Measurements from ENCODE around the gene LZTS3. TPM values are rescaled to one million over a fixed set of nuclear protein-coding genes. Genes with fewer than 3 reads are reported as not detected.
"Not testable (repeated sequence)": the region's sequence is repeated elsewhere in the genome, so short reads cannot be mapped to it uniquely, and the experiment has no call there.

Gene LZTS3
- total RNA-seq, 2 donors from 2014 or later: 26.8 to 27.7 TPM

GRCh38 chr20:3156811-3157619, 16.3 kb downstream of the LZTS3 start:
- H3K9me3 ChIP-seq (ENCODE audit: control insufficient read depth, low read length): no peaks in the 10 kb centered on the region
- Mint-ChIP-seq H3K27me3 (ENCODE audit: insufficient read depth) (no peaks in the 10 kb centered on the region), H3K36me3 (ENCODE audit: low read depth) (peaks cover 15% of the 10 kb centered on the region), H3K27ac (peak overlapping the region; percentile 40), H3K4me1 (peaks cover 13% of the 10 kb centered on the region), H3K4me3 (no peak overlapping the region), H3K9me3 (peaks cover 3% of the 10 kb centered on the region)
- H3K27ac ChIP-seq (ENCODE audit: low read depth, low read length): no peak overlapping the region
- no peak for DNase-seq
- TF ChIP-seq, protein P1, sequence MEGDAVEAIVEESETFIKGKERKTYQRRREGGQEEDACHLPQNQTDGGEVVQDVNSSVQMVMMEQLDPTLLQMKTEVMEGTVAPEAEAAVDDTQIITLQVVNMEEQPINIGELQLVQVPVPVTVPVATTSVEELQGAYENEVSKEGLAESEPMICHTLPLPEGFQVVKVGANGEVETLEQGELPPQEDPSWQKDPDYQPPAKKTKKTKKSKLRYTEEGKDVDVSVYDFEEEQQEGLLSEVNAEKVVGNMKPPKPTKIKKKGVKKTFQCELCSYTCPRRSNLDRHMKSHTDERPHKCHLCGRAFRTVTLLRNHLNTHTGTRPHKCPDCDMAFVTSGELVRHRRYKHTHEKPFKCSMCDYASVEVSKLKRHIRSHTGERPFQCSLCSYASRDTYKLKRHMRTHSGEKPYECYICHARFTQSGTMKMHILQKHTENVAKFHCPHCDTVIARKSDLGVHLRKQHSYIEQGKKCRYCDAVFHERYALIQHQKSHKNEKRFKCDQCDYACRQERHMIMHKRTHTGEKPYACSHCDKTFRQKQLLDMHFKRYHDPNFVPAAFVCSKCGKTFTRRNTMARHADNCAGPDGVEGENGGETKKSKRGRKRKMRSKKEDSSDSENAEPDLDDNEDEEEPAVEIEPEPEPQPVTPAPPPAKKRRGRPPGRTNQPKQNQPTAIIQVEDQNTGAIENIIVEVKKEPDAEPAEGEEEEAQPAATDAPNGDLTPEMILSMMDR (conservative IDR thresholded peaks at IDR 0.05): no peak
- no peaks in the 10 kb centered on the region for H3K27me3 ChIP-seq (ENCODE audit: control insufficient read depth, insufficient read depth, low read length, poor library complexity, severe bottlenecking)
- peaks cover 13% of the 10 kb centered on the region for H3K36me3 ChIP-seq (ENCODE audit: control insufficient read depth, insufficient read depth, low read length)
- WGBS, 2 experiments (ENCODE audit: insufficient coverage in 1 of 2, insufficient read length in 1 of 2): 90 to 94% methylated on average over 5 to 7 of the region's 8 CpGs
- H3K4me3 ChIP-seq (ENCODE audit: low read length): peak overlapping the region; percentile 39
- H3K9ac ChIP-seq (ENCODE audit: extremely low read depth, low read length, poor library complexity, severe bottlenecking): no peak overlapping the region
- peaks cover 3% of the 10 kb centered on the region for H3K4me1 ChIP-seq (ENCODE audit: control insufficient read depth, insufficient read depth, low read length)

DNA sequence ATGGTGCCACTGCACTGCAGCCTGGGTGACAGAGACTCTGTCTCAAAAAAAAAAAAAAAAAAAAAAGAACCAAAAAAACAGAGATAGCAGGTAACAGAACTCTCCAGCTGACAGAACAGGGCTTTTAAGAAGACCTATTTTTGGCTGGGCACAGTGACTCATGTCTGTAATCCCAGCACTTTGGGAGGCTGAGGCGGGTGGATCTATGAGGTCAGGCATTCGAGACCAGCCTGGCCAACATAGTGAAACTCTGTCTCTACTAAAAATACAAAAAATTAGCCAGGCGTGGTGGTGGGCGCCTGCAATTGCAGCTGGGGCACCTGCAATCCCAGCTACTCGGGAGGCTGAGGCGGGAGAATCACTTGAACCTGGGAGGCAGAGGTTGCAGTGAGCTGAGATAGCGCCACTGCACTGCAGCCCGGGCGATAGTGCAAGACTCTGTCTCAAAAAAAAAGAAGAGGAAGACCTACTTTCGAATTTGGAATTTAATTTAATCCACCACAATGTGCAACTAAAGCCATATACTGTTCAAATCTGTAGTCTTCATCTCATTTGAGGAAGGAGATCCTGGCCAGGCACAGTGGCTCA, 21.2 kb downstream of the LZTS3 start:
- not testable (repeated sequence) for H3K4me3 ChIP-seq (ENCODE audit: low read length); H3K27ac Mint-ChIP-seq; H3K27me3 ChIP-seq (ENCODE audit: control insufficient read depth, insufficient read depth, low read length, poor library complexity, severe bottlenecking); H3K4me1 Mint-ChIP-seq; H3K9me3 Mint-ChIP-seq; DNase-seq; H3K4me1 ChIP-seq (ENCODE audit: control insufficient read depth, insufficient read depth, low read length); H3K27me3 Mint-ChIP-seq (ENCODE audit: insufficient read depth); H3K27ac ChIP-seq (ENCODE audit: low read depth, low read length); H3K4me3 Mint-ChIP-seq; H3K9me3 ChIP-seq (ENCODE audit: control insufficient read depth, low read length); H3K9ac ChIP-seq (ENCODE audit: extremely low read depth, low read length, poor library complexity, severe bottlenecking)
- peaks cover 49% of the 10 kb centered on the region for H3K36me3 ChIP-seq (ENCODE audit: control insufficient read depth, insufficient read depth, low read length)
- peaks cover 36% of the 10 kb centered on the region for H3K36me3 Mint-ChIP-seq (ENCODE audit: low read depth)
- WGBS, 2 experiments (ENCODE audit: insufficient coverage in 1 of 2, insufficient read length in 1 of 2): 90 to 97% methylated on average over 7 to 10 of the region's 10 CpGs
- TF ChIP-seq, protein P1 (conservative IDR thresholded peaks at IDR 0.05): peak; percentile 49

DNA sequence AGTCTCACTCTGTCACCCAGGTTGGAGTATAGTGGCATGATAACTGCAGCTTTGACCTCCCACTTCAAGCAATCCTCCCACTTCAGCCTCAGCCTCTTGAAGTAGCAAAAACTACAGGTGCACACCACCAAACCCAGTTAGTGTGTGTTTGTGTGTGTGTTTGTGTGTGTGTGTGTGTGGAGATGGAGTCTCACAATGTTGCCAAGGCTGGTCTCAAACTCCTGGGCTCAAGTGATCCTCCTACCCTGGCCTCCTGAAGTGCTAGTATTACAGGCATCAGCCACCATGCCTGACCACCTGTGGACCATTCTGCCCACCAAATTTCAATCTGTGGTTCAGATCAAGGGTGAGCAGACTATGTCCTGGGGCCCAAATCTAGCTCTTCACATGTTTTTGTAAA, 22.4 kb downstream of the LZTS3 start:
- H3K27me3 Mint-ChIP-seq (ENCODE audit: insufficient read depth): no peaks in the 10 kb centered on the region

More for the DNA sequence above, 22.4 kb downstream of the LZTS3 start:
- no peak overlapping the region for H3K4me3 Mint-ChIP-seq
- no peaks in the 10 kb centered on the region for H3K27me3 ChIP-seq (ENCODE audit: control insufficient read depth, insufficient read depth, low read length, poor library complexity, severe bottlenecking)
- peaks cover 59% of the 10 kb centered on the region for H3K36me3 ChIP-seq (ENCODE audit: control insufficient read depth, insufficient read depth, low read length)
- H3K4me1 ChIP-seq (ENCODE audit: control insufficient read depth, insufficient read depth, low read length): no peaks in the 10 kb centered on the region
- no peak overlapping the region for H3K4me3 ChIP-seq (ENCODE audit: low read length)
- no peaks in the 10 kb centered on the region for H3K4me1 Mint-ChIP-seq
- peaks cover 41% of the 10 kb centered on the region for H3K36me3 Mint-ChIP-seq (ENCODE audit: low read depth)
- TF ChIP-seq, protein P1 (conservative IDR thresholded peaks at IDR 0.05): no peak
- H3K9ac ChIP-seq (ENCODE audit: extremely low read depth, low read length, poor library complexity, severe bottlenecking): no peak overlapping the region
- H3K9me3 ChIP-seq (ENCODE audit: control insufficient read depth, low read length): no peaks in the 10 kb centered on the region
- H3K27ac ChIP-seq (ENCODE audit: low read depth, low read length): no peak overlapping the region
- no peak overlapping the region for H3K27ac Mint-ChIP-seq
- DNase-seq: no peak
- no peaks in the 10 kb centered on the region for H3K9me3 Mint-ChIP-seq
